Parathyroid adenoma (tissue), 2 donors: Measurements from ENCODE around the gene COTL1.

Experiments
- H2AFZ ChIP-seq: fragments of 300-600 bp; sonication (generic); one replicate; pipeline ENCODE4 v1.7.0; 2017; ENCODE audit warnings: antibody characterized with exemption, mild to moderate bottlenecking
- H3K27ac ChIP-seq: fragments of 300-600 bp; sonication (generic); one replicate; pipeline ENCODE4 v1.7.0; 2017
- H3K27me3 ChIP-seq: fragments of 300-600 bp; sonication (generic); one replicate; pipeline ENCODE4 v1.7.0; 2017; ENCODE audit warnings: low read length; ENCODE audit not compliant: control insufficient read depth, insufficient read depth
- H3K36me3 ChIP-seq: fragments of 300-600 bp; sonication (generic); one replicate; pipeline ENCODE4 v1.7.0; 2017; ENCODE audit warnings: low read length; ENCODE audit not compliant: control insufficient read depth, insufficient read depth
- H3K4me1 ChIP-seq: fragments of 300-600 bp; sonication (generic); one replicate; pipeline ENCODE4 v1.7.0; 2017; ENCODE audit warnings: control low read depth
- H3K4me2 ChIP-seq: fragments of 300-600 bp; sonication (generic); one replicate; pipeline ENCODE4 v1.7.0; 2017; ENCODE audit warnings: low read length
- H3K4me3 ChIP-seq: fragments of 300-600 bp; sonication (generic); one replicate; pipeline ENCODE4 v1.7.0; 2017; ENCODE audit warnings: low read depth, low read length
- H3K79me2 ChIP-seq: fragments of 300-600 bp; sonication (generic); one replicate; pipeline ENCODE4 v1.7.0; 2017; ENCODE audit warnings: control low read depth
- H3K9ac ChIP-seq: fragments of 300-600 bp; sonication (generic); one replicate; pipeline ENCODE4 v1.7.0; 2017; ENCODE audit warnings: mild to moderate bottlenecking
- H3K9me3 ChIP-seq: fragments of 300-600 bp; sonication (generic); one replicate; pipeline ENCODE4 v1.7.0; 2017; ENCODE audit warnings: low read length; ENCODE audit not compliant: control insufficient read depth
- TF ChIP-seq, protein P1 (sequence below): fragments of 300-600 bp; sonication (generic); IDR thresholded peaks from one replicate; pipeline ENCODE4 v1.7.0; 2017; ENCODE audit warnings: antibody characterized with exemption, mild to moderate bottlenecking
- donor health status: primary hyperparathyroidism.

Gene COTL1

GRCh38 chr16:84535408-84535807, 82.5 kb downstream of the COTL1 start:
- H3K79me2 ChIP-seq: no peaks in the 10 kb centered on the region
- no peaks in the 10 kb centered on the region for H3K9me3 ChIP-seq
- H3K4me2 ChIP-seq: no peak overlapping the region
- no peaks in the 10 kb centered on the region for H3K36me3 ChIP-seq
- H3K9ac ChIP-seq: no peak overlapping the region
- TF ChIP-seq, protein P1, sequence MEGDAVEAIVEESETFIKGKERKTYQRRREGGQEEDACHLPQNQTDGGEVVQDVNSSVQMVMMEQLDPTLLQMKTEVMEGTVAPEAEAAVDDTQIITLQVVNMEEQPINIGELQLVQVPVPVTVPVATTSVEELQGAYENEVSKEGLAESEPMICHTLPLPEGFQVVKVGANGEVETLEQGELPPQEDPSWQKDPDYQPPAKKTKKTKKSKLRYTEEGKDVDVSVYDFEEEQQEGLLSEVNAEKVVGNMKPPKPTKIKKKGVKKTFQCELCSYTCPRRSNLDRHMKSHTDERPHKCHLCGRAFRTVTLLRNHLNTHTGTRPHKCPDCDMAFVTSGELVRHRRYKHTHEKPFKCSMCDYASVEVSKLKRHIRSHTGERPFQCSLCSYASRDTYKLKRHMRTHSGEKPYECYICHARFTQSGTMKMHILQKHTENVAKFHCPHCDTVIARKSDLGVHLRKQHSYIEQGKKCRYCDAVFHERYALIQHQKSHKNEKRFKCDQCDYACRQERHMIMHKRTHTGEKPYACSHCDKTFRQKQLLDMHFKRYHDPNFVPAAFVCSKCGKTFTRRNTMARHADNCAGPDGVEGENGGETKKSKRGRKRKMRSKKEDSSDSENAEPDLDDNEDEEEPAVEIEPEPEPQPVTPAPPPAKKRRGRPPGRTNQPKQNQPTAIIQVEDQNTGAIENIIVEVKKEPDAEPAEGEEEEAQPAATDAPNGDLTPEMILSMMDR: no peak
- no peaks in the 10 kb centered on the region for H3K4me1 ChIP-seq
- H3K4me3 ChIP-seq: no peak overlapping the region
- no peak overlapping the region for H2AFZ ChIP-seq
- H3K27ac ChIP-seq: no peak overlapping the region
- no peaks in the 10 kb centered on the region for H3K27me3 ChIP-seq

GRCh38 chr16:84534815-84535214, 83.1 kb downstream of the COTL1 start:
- H3K36me3 ChIP-seq: no peaks in the 10 kb centered on the region
- no peak overlapping the region for H3K9ac ChIP-seq
- no peak overlapping the region for H3K4me2 ChIP-seq
- no peaks in the 10 kb centered on the region for H3K79me2 ChIP-seq
- no peak overlapping the region for H2AFZ ChIP-seq
- no peaks in the 10 kb centered on the region for H3K27me3 ChIP-seq
- TF ChIP-seq, protein P1: no peak
- H3K9me3 ChIP-seq: no peaks in the 10 kb centered on the region
- H3K27ac ChIP-seq: no peak overlapping the region
- no peaks in the 10 kb centered on the region for H3K4me1 ChIP-seq
- H3K4me3 ChIP-seq: no peak overlapping the region

GRCh38 chr16:84532855-84533486, 84.9 kb downstream of the COTL1 start:
- H3K79me2 ChIP-seq: no peaks in the 10 kb centered on the region
- no peaks in the 10 kb centered on the region for H3K36me3 ChIP-seq
- no peak overlapping the region for H3K4me3 ChIP-seq
- no peak overlapping the region for H3K4me2 ChIP-seq
- H3K9ac ChIP-seq: no peak overlapping the region
- no peaks in the 10 kb centered on the region for H3K27me3 ChIP-seq
- TF ChIP-seq, protein P1: no peak
- H3K27ac ChIP-seq: peak overlapping the region; percentile 66
- no peaks in the 10 kb centered on the region for H3K4me1 ChIP-seq
- H3K9me3 ChIP-seq: no peaks in the 10 kb centered on the region
- H2AFZ ChIP-seq: no peak overlapping the region

GRCh38 chr16:84532291-84532724, 85.6 kb downstream of the COTL1 start:
- Histone ChIP-seq H2AFZ (no peak overlapping the region), H3K4me2 (no peak overlapping the region), H3K27ac (no peak overlapping the region), H3K4me3 (no peak overlapping the region), H3K79me2 (no peaks in the 10 kb centered on the region), H3K36me3 (no peaks in the 10 kb centered on the region), H3K9me3 (no peaks in the 10 kb centered on the region), H3K27me3 (no peaks in the 10 kb centered on the region), H3K9ac (no peak overlapping the region), H3K4me1 (no peaks in the 10 kb centered on the region)
- TF ChIP-seq, protein P1: no peak

- Histone ChIP-seq H3K36me3 (no peaks in the 10 kb centered on the region), H3K4me2 (no peak overlapping the region), H2AFZ (no peak overlapping the region), H3K27ac (no peak overlapping the region), H3K9ac (no peak overlapping the region), H3K9me3 (no peaks in the 10 kb centered on the region), H3K79me2 (no peaks in the 10 kb centered on the region), H3K4me1 (no peaks in the 10 kb centered on the region), H3K4me3 (no peak overlapping the region), H3K27me3 (no peaks in the 10 kb centered on the region)
- TF ChIP-seq, protein P1: no peak
Measured at GRCh38 chr16:84531671-84532111, 86.2 kb downstream of the COTL1 start.
